ENCODE data around the gene PARM1.

The PARM1 gene

DNA sequence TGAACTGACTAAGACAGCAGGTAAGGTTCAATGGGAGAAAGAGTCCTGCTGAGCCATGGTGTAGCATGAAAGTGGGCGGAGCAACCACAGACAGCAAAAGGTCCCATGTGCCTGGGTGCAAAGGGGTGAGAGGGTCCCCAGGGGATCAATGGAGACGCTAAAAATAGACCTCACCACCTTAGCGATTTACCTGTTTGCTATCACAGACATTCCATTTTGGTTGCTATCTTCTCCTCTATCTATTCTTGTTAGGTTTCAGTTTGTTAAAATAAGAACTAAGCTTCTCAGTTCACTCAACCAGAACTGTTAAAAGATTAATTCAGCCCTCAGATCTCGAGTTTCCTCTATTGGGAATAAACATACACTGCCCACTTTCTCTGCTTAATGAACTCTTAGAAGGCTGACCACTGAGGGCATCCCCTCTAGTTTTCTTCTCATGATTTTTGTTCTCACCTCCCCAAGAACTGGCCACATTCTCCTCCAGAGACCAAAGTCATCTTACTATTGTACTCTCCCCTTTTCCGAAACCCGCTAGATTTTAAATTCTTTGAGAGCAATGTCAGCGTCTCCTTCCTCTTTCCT is 136.7 kb downstream of the PARM1 start:
- DNase-seq = no peak

DNA sequence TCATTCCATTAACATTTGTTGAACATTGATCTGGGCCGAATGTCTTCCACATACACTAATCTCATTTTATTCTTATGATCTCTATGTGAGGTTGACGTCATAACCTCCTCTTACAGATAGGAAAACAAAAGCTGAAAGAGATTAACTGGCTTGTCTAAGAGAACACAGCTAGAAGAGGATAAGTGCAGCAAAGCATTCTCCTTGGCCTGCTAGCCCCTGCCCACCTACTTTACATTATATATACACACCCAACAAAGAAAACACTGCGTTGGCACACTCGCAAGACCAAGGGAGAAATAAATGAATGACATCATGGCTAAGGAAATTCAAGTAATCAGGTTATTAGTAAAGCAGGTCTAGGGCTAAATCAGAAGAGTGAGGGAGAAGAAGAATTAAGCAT is 138.4 kb downstream of the PARM1 start:
- no peak for DNase-seq

DNA sequence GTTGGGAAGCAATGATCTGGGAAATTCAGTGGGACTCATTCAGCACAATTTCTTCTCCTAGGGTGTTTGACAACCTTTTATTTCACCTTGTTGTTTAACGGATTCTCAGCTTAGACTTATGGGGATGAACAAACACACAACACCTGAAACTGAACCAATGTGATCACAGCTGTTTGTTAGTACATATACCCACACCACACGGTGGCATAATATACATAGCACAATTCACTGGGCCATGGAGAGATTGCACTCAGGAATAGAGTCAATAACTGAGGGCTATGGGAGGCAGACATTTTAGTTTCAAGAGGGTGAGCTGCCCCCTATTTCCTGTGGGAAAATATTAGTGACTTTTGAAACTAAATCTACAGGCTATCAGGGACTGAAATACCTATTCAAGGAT is 148.0 kb downstream of the PARM1 start:
- DNase-seq = no peak

DNA sequence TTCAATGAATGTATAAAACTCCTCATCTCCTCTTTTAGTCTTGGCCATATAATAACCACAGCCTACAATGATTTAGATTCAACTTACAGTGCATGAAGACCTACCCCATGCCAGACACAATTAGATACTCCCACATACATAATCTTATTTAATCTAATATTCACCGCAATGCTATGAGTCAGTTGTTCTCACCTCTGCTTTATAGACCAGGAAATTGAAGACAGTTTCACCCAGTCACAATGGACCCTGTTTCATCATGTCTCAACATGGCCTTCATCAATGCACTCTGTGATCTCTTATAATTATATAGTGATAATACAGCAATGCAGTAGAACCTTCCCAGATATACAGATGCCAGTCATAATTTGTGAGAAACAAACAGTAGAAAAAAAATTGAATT is 148.6 kb downstream of the PARM1 start:
- DNase-seq = no peak

DNA sequence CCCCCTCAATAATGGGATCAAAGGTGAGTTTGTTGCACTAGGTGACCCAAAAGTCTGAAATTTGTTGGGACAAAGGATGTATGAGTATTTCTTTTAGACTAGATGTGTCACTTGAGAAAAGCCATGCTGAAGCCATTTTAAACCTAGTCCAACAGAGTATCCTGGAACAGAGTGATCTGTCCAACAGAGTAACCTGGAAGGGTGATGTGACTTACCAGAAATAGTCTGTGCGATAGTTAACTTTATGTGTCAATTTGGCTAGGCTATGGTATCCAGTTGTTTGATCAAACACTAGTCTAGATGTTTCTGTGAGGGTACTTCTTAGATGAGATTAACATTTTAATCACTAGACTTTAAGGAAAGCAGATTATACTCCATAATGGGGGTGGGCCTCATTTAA is 154.5 kb downstream of the PARM1 start:
- no peak for DNase-seq

DNA sequence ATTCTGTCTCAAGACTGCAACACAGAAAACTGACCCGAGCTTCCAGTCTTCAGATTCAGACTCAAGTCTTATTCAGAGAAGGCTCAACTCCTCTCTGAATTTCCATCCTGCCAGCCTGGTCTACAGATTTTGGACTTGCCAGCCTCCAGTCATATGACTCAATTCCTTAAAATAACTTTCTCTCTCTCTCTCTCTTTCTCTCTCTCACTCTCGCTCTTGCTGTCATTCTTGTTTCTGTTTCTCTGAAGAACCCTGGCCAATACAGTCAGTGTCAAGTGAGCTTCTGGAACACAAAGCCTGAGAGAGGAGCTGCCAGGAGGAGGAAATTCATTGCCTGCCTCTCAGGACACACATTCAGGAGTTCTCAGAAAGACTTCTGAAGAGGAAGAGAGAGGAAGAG is 154.9 kb downstream of the PARM1 start:
- DNase-seq = no peak

DNA sequence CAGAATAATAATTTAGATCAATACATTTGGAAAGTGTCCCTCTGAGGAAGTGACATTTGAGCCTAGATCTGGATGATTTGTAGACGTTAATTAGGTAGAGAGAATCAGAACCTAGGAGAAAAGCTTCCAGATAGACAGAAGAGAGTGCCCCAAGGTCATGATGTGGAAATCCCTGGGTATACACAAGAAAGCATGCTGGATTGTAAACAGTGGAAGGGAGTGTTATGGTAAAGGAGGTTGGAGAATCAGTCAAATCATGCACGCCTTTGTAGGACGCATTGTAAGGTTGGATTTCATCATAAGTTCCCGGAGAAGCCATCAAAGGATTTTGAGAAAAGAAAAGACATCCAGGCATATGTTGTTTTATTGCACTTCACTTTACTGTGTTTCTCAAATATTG is 156.3 kb downstream of the PARM1 start:
- DNase-seq = no peak

DNA sequence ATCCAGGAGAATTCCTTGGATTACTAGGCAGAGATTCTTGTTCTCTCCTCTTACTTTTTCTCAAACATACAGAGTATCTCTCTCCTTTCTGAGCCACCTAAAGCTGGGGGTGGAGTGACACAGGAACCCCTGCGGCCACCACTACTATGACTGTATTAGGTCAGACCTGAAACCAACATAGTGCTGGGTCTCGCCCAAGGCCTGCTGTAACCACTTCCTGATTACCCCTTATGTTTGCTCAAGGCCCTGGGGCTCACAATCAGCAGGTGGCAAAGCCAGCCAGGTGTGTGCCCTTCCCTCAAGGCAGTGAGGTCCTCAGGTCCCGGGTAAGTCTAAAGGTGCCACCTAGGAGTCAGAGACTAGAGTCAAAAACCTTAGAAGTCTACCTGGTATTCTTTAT is 166.4 kb downstream of the PARM1 start:
- no peak for DNase-seq

Data from anterior cingulate cortex (tissue), 58 donors.